GM20000 (cell line): ENCODE measurements around the gene LIPC.

Experiments used
- DNase-seq: peaks from one replicate; pipeline ENCODE4 v3.0.0; 2012; ENCODE audit warnings: low spot score
- CTCF ChIP-seq: IDR thresholded peaks from 2 replicates; pipeline ENCODE4 v1.5.1; 2012; ENCODE audit warnings: mild to moderate bottlenecking, control low read depth; ENCODE audit errors: extremely low read depth, missing control alignments

The LIPC gene

DNA sequence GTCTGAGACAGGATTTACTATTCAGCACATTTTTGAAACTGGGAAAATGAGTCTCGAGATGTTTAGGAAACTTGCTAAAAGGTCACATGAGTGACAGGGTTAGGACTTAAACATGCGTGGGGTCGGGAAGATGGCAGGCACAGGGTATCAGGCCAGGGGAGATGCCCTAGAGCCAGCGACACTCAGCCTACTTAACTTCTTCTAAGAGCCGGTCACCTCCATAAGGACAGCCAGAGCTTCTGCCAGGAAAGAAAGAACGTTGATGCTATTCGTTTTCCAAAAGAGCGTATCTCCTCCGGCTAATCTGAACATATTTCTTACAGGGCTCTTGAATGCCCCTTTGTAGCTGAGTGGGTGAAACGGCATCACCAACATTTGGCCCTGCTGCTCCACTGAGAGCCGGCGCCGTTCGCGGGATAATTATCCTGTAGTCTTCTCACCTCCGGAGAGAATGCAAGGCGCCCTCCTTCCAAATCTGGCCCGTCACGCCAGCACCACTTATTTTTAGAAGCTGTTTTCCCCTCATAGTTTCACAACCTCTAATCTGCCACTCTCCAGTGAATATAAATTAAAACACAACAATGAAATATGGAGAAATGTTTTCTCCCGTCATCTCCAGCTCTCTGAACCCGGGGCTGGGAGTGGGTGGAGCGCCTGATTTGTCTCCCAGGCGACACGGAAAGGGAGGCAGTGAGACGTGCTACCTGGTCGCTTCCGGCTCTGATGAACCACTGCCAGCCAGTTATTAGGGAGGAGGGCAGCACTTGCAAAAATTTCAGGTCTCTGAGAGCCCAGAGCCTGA is 58.5 kb downstream of the LIPC start:
- no peak for TF ChIP-seq CTCF
- DNase-seq: no peak

DNA sequence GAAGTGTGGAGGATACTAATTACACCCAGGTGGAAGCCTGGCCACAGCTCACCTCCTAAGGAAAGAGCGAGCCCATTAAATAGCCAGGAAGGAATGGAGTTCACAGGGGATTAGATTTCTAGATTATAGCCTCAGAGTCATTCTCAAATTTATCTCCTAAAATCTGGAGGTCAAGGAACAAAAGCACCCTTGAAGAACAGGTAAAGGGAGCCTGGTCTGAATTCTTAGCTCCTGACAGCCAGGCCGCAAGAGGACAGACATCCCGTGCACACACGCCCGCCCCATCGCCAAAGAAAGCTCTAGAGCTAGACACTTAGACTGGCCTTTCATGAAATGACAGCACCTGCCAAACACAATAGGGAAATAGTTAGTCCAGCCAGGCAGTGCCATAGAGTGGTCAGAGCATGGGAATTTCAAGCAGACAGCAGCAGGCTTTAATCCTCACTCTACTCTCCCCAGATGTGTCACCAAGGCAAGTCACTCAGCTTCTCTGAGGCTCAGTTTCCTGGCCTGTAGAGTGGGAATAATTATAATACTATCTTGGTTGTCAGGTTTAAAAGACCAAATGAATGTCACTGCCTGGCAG is 59.2 kb downstream of the LIPC start:
- no peak for TF ChIP-seq CTCF
- DNase-seq: no peak

- no peak for DNase-seq
- TF ChIP-seq CTCF: no peak
Observed at GRCh38 chr15:58491499-58492202, 59.9 kb downstream of the LIPC start.

DNA sequence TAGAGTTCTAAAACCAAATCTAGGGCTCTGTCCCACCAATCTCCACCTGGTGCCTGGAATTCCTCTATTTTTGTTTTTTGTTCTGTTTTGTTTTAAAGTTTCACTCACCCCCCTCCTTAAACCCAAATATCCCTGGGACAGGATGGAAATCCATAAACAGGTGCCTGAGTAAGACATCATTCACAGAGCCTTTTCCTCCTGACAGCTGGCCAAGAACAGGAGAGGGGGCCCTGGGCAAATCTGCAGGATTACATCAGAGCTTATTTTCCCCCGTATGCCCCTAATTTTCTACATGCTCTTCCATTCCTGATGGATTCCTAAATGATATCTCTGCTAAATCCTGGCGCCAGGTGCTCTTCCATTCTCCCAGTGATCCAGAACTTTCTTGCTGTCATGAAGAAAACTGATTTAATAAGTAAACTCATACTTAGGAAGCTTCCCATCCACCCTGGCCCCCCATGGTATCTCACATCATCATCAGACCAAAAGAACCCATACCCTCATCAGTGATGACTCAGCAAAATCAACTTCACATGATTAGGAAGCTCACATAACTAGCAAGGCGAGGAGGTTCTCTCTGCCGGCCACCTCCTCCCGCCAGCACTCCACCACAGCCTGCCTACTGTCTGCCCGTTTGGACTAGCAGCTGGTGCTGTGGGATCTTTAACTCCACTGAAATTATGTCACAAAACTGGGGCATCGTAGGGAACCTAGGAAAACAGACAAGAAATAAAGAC is 61.0 kb downstream of the LIPC start:
- no peak for TF ChIP-seq CTCF
- no peak for DNase-seq

- TF ChIP-seq CTCF: no peak
- no peak for DNase-seq
Observed at GRCh38 chr15:58494567-58494966, 62.8 kb downstream of the LIPC start.

GRCh38 chr15:58495891-58496408 is 64.2 kb downstream of the LIPC start:
- no peak for DNase-seq
- TF ChIP-seq CTCF: no peak
